HG02571 (cell line): ENCODE measurements around the gene ASPHD1.
"Not testable (repeated sequence)": the region's sequence is repeated elsewhere in the genome, so short reads cannot be mapped to it uniquely, and the experiment has no call there.

Experiments used
- ATAC-seq: cut with Tn5 transposase; IDR thresholded peaks from one replicate; pipeline ENCODE4 v1.9.1; 2021; ENCODE audit warnings: mild to moderate bottlenecking, moderate library complexity; ENCODE audit not compliant: unreplicated experiment

Gene ASPHD1

DNA sequence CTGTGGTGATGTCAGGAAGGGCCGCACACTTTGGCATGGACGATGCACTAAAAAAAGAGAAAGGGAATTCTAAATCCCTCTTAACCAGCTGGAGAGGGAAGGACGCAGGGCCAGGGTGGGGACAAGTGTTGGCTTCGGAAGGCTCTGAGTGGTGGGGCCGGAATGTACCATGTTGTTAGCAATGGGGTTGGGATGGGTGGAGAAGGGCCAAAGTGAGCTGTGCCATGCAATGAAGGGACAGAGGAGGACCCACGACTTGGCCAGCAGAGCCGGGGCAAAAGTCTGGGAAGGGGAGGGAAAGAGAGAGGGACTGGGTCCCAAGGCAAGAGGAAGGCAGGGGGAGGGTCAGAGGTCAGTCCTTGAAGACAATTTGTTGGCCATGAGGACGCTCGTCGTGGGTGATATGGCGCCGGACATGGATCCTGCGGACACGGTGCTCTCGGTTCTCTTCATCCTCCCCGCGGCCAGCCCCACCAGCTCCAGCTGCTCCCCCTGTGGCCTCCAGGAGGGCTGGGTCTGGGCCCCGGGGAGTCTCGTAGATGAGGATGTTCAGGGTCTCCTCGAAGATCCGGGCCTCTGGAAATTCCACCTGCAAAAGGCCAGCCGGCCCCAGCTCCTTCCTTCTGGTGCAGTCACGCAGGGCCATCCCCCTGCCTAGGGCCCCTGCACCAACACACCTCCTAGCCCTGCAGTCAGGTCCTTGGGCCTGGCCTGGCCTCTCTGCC lies 6.4 kb downstream of the ASPHD1 start:
- no peak for ATAC-seq

DNA sequence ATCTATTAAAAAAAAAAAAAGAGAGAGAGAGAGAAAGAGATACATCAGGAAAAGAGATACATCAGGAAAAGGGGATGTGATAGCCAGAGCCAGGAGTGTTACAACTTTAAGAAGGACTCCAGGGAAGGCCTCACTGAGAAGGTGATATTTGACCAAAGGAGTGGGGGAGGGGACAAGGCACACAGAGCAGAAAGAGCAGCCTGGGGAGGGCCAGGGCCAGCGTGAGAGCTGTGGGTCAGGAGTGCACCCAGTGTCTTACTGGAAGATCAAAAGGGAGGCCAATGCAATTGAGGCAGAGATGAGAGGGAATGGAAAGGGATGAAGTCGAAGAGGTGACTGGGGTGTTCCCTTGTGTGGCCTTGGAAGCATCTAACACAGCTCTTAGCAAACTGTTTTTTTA lies 7.7 kb downstream of the ASPHD1 start:
- ATAC-seq = no peak

DNA sequence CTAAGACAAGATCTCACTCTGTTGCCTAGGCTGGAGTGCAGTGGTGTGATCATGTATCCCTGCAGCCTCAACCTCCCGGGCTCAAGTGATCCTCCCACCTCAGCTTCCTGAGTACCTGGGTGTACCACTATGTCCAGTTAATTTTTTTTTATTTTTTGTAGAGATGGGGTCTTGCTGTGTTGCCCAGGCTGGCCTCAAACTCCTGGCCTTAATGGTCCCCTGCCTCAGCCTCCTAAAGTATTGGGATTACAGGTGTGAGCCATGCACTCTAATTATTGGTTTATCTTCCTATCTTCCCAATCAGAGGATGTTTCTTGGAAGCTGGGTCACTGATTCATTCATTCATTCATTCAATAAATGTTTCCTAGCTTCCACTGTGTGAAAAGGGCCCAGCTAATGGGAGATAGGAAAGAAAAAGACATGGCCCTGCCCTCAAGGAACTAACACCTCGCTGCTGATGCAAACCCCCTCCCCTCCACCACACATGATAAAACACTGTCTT lies 8.5 kb downstream of the ASPHD1 start:
- ATAC-seq = no peak

DNA sequence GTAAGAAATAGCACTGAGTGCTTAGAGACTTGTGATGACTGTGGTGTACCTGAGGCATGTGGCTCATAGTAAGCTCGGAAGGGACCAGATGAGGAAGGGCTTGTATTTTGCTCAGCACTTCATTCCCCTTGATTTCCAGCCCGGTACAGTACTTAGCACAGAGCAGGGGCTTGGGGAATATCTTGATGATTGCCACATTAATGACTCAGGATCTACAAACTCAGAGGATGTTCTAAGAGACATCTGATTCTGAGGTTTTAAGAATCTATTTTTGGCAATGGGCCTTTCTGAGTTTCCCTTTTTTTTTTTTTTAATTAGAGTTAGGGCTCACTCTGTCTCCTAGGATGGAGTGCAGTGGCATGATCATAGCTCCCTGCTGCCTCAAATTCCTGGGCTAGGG lies 9.1 kb downstream of the ASPHD1 start:
- no peak for ATAC-seq

DNA sequence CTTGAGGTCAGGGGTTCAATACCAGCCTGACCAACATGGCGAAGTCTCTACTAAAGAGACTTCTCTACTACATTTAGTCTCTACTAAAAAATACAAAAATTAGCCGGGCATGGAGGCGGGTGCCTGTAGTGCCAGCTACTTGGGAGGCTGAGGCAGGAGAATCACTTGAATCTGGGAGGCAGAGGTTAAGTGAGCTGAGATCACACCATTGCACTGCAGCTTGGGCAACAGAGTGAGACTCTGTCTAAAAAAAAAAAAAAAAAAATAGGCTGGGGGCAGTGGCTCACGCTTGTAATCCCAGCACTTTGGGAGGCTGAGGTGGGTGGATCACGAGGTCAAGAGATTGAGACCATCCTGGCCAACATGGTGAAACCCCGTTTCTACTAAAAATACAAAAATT lies 9.6 kb downstream of the ASPHD1 start:
- ATAC-seq = not testable (repeated sequence)

DNA sequence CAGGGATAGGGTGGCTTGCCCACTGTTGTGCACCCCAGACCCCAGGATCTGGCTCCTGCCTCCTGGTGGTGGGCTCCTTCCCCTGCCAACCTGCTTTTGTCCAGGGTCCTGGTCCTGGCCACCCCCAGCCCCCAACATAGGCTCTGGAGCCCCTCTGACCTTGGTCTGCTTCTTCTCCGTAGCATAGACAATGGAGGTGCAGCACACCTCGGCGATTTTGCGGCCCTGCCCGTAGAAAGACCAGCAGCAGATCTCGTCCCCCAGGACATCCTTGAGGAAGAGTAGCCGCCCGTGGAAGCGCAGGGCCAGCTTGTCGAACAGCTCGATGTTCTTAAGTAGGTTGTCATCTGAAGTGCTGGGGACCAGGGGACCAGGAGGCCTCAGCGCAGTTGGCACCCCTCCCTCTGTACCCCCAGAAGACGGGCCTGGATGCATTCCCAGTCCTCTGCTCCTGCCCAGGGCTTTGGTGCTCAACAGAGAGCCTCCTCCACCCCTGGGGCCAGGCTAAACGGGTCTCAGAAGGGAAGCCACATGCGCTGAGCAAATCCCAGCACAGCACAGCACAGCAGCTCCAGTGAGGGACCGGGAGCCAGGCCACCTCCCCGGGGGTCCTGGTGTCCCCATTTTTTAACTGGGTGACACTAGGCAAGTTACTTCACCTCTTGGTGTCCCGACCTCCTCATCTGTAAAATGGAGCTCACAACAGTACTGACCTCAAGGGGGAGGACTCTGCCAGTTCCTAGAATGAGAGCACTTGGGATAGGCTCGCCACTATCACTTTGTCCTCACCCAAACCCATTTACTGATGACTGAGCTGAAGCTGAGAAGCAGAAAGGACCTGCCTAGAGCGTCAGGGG lies 10.8 kb downstream of the ASPHD1 start:
- ATAC-seq = no peak

DNA sequence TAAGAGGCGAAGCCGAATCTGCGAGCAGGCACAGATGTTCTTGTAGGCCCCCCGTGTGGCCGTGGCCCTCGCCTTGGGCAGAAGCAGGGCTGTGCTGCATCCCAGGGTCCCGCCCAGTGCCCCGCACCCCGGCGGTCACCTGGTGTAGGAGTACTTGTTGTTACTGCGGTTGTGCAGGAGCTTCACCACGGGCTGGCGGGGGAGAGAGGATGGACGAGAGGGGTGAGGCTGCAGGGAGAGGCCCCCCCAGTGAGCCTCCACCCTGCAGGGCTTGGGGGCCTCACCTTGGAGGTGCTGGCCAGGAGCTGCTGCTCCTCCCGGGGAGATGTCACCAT lies 11.4 kb downstream of the ASPHD1 start:
- no peak for ATAC-seq

DNA sequence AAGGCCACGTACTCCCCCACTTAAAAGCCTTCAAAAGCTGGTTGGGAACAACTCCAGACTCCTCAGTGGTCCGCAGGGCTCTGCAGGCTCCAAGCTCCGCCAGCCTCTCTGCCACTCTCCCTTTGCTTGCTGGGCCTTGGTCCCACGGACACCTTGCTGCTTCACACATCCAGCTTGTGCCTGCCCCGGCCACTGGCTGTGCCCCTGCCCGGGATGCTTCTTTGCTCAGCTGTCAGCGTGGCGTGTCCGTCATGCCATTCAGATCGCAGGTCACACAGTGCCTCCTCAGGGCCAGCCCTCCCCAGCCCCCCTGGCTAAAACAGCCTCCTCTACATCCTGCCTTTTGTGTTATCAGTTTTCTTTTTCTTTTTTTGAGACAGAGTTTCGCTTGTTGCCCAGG lies 11.8 kb downstream of the ASPHD1 start:
- no peak for ATAC-seq

DNA sequence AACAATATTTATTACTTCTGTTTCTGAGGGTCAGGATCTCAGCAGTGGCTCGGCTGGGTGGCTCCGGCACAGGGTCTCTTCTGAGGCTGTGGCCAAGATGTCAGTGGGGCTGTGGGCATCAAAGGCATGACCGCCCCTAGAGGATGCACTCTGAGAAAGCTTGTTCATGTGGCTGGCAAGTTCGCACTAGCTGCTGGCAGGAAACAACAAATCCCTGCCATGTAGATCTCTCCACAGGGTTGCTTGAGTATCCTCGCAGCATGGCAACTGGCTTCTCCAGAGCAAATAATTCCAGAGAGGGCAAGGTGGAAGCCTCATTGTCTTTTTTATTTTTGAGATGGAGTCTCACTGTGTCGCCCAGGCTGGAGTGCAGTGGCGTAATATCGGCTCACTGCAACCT lies 13.2 kb downstream of the ASPHD1 start:
- no peak for ATAC-seq

DNA sequence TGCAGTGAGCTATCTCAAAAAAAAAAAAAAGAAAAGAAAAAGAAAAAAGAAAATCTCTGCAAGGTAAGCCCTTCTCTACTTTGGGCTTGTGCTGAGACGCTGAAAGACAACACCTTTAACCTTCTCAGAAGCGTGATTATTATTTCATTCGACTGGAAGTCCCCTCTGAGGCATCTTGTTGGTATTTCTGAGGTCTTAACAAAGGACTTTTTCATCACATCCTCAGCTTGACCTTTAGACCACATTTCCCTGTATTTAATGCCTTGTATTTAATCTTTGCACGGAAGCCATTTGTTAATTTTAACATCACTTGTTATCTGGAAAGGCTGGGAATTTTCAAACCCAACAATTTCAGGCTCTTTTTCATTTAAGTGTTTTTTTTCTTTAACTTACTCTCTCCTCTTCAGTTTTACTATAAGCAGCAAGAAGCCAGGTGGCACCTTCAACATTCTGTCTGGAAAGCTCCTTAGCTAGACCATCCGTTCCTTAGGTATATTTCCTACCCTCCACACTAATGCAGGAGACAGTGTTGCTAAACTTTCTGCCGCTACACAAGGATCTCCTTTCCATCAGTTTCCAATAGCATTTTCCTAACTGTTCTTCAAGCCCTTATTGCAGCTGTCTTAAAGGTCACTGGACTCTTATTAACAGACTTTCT lies 15.4 kb downstream of the ASPHD1 start:
- no peak for ATAC-seq

DNA sequence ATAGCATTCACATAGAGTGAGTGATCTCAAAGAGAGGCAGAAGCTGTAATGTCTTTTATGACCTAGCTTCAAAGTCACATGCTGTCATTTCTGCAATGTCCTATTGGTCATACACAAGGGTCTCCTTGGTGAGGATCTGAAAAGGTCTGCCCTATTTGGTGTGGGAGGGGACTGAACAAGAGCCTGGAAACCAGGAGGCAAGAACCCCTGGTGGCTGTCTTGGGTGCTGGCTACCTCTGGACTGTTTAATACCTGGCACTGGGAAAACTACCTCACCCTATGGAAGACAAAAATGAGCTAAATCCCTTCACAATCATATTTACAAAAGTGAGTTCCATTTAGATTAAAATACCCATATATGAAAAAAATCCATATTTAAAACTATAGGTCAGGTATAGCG lies 16.7 kb downstream of the ASPHD1 start:
- ATAC-seq = no peak

DNA sequence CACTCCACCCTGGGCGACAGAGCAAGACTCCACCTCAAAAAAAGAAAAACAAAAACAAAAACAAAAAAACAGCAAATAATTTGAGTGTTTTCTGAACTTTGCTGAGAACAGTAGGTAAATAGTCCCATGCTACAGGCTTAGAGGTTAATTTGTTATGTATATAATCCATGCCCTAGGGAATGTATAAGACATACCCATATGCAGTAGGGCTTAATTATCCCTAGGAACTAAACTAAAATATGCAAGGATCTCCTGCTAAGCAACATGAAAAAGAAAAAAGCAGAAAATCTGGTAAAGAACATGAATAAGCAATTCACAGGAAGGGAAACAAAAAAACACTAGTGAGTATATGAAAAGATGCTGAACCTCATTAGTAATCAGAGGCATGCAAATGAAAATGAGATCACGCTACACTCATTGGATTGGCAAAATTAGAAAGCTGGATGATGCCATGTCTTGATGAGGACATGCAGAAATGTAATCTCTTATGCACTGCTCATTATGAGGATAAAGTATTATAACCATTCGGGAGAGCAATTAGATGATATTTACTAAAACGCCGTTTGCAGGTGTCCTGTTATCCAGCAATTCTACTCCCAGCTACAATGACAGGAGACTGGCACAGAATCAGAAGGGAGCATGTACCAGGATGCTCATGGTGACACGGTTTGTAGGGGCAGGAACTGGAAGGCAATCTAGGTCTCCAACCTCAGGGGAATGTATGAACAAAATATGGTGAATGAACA lies 20.2 kb downstream of the ASPHD1 start:
- ATAC-seq = no peak

DNA sequence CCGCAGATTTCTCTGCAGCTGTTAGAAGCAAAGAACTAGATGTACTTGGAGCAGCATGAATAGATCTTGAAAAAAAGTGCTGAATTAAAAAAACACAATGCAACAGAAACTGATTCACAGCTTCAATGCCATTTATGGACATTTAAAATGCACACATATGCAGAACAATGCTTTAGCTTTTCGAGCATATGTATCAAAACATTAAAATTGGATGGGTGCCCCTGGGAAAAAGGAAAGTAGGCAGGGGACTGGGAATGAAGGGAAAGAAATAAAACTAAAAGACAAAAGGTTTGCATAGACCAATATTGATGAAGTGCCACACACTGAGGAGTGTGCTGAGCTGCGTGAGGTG lies 20.7 kb downstream of the ASPHD1 start:
- ATAC-seq = no peak

DNA sequence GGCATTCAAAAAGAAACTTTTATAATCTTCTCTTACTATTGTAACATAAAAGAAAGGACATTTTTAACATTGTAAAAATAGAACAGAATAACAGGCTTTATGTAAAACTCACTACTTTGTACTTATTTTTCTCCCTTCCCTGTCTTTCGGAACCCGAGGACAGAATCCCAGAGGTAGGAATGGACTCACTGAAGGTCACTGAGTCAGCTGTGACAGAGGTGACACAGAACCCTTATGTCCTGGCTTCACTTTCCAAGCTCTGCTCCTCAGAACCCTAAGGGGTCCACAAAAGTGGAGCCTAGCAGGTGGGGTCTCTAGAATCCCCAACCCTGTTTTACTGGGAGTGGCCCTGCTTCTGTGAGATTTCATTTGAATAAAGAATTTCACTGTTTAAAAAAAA lies 22.0 kb downstream of the ASPHD1 start:
- ATAC-seq = no peak

DNA sequence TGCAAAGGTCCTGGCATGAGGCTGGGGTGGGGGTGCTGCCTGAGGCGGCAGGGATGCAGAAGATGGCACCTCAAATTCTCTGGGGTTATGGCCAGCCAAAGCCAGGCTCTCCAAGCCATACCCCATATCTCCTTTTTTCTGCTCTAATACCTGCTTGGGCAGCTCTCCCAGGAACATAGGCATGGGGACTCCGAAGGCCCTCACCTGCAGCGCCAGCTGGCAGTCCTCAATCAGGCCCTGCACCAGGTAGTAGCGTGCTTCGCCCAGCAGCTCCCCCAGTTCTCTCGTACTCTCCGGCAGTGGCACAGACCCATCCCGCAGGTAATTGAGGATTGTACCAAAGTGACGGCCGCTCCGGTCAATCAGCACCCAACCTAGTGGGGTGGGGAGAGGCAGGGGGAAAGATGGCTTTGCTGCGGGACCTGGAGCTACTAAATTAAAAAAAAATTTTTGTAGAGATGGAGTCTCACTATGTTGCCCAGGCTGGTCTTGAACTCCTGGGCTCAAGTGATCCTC lies 22.8 kb downstream of the ASPHD1 start:
- ATAC-seq = no peak

DNA sequence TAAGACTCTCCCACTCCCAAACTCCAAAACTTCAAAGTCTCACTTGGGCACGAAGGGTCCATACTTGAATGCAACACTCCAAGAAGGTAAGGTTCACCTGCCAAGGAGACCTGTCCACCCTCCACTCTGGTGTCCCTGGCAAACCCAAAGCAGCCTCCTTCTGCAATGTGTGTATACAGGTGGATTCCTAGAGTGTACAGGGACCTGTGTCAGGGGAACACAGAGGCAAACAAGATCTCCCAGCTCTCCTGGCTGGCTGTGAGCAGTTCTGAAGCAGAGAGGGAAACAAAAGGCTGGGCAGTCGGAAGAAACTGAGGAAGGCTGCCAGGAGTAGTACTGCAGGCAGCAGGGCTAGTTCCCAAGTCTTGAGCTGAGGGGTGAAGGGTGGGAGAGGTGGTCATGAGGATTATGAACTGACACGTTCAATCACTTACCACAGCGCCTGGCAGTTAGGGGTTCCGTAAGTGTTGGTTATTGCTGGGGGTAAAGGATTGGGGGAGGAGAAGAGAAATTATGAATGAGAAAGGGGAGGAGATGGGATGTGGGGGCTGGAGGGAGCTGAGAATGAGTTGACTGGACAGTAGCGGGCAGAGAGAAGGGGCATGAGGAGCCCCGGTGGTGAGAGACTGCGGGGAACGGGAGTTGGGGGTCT lies 24.9 kb downstream of the ASPHD1 start:
- no peak for ATAC-seq

DNA sequence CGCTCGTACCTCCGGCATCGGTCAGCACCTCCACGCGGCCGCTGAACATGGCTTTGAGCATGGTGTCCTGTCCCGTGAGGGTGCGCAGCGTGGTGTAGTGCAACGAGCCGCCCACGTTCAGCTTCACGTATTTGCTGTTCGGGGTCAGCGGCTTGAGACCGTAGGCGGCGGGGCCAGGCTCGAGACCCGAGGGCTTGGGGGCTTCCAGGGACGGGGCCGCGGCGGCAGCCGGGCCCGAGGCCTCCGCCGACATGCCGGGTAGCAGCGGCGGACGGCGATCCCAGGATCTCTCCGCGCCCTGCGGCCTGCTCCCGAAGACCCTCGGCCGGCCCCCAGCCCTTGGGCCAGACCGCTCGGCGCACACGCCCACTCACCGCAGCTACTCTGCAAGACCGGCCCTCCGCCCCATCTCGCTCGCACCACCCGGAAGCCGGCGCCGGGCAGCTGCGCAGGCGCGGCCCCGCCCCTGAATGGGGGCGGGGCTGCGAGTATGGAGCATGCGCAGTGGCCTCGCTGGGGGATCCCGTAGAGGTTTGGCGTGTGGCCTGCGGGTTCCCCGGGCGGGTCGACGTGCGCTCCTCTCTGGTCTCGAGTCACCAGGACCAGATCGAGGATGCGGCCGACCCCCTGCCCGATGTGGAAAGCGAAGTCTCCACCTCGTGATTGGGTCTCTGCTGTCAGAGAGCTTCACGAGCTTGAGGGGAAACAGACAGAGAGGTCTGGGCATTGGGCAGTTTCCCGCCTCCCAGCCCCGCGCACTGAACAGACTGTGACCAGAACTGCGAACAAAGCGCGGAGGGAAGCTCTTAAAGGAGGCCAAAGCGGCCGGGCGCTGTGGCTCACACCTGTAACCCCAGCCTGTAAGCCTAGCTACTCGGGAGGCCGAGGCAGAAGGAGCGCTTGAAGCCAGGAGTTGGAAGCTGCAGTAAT lies 25.8 kb downstream of the ASPHD1 start, which contains the start of gene KCTD13:
KCTD13 (minus strand) TSS at position 446 of the 930 bp plus-strand sequence; CDS start at position 253, 193 bp downstream.
- peak; percentile 86 for ATAC-seq

DNA sequence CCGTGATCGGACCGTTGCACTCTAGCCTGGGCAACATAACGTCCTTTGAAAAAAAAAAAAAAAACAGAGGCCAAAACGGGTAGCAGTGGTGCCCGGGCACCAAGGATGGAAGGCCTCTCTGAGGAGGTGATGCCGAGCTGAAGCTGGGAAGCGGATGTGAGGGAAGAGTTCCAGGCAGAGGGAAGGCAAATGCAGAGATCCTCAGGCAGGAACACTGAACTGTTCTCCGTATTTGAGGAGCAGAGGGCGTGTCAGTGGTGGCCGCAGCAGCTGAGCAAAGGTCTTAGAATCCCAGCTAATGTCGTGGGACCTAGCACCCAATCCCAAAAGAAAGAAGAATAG lies 26.4 kb downstream of the ASPHD1 start:
- no peak for ATAC-seq
